GM18505 (cell line): ENCODE data around the gene GNRHR.
"Not testable (repeated sequence)": the region's sequence is repeated elsewhere in the genome, so short reads cannot be mapped to it uniquely, and the experiment has no call there.

Experiments used
- ATAC-seq: cut with Tn5 transposase; IDR thresholded peaks from one replicate; pipeline ENCODE4 v1.9.1; 2021; ENCODE audit not compliant: unreplicated experiment
- POLR2A ChIP-seq: IDR thresholded peaks from 4 replicates; pipeline ENCODE4 v1.6.1; 2011; ENCODE audit warnings: borderline replicate concordance; ENCODE audit not compliant: insufficient read depth, insufficient read length; ENCODE audit errors: extremely low read depth

Gene GNRHR

GRCh38 chr4:67746797-67747495, 7.2 kb downstream of the GNRHR start:
- no peak for TF ChIP-seq POLR2A
- no peak for ATAC-seq

- no peak for TF ChIP-seq POLR2A
These were observed 9.5 kb downstream of the GNRHR start for GRCh38 chr4:67744561-67745283.

DNA sequence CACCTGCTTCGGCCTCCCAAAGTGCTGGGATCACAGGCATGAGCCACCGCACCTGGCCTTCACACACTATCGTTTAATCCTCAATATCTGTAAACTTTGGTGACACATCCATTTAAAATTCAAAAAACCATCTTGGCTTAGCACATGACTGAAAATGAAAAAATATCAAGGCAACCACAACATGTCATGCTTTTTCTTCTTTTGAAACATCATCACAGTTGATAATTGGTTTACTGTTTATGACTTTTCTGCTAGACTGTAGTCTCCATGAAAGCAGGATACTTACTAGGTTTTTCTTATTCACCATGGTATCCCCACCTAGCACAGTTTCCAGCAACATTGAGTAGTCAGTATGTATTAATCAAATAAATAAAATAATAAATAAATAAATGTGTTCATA, 11.0 kb downstream of the GNRHR start:
- no peak for TF ChIP-seq POLR2A
- no peak for ATAC-seq

More at GRCh38 chr4:67744561-67745283, 9.5 kb downstream of the GNRHR start:
- ATAC-seq: no peak

GRCh38 chr4:67736262-67736661, 17.9 kb downstream of the GNRHR start:
- no peak for ATAC-seq
- TF ChIP-seq POLR2A: no peak

GRCh38 chr4:67735325-67735724, 18.9 kb downstream of the GNRHR start:
- TF ChIP-seq POLR2A: no peak
- no peak for ATAC-seq

DNA sequence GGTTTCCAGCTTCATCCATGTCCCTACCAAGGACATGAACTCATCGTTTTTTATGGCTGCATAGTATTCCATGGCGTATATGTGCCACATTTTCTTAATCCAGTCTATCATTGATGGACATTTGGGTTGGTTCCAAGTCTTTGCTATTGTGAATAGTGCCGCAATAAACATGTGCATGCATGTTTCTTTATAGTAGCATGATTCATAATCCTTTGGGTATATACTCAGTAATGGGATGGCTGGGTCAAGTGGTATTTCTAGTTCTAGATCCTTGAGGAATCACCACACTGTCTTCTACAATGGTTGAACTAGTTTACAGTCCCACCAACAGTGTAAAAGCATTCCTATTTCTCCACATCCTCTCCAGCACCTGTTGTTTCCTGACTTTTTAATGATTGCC, 23.7 kb downstream of the GNRHR start:
- ATAC-seq: not testable (repeated sequence)

DNA sequence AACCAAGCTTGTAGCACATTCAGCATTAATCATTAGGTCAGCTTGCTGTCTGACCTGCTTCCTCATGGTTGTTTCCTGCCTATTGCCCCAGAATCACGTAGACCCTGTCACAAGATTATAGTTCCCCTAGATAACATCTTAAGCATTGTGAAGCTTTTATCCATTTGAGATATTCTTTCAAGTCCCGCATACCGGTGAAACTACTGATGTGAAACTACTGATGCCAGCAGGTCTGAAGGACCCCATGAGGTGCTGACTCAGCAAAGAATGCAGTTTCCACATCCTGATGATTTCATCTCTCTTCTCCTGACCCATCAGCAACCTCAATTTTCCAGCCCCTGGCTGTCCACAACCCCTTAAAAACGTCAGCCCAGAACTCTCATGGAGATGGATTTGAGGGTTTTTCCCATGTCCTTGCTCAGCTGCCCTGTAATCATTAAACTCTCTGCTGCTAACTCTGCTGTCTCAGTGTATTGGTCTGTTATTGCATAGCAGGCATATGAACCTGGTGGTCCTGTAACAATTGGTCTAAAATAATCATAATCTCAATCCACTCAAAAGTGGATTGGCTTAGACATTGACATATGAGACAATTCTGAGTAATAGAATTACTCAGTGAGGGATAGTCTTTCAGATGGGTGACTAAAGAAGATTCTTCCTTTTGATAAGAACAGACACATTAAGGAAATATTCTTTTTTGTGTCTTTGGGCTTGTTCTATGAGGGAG, 26.9 kb downstream of the GNRHR start:
- no peak for ATAC-seq
- no peak for TF ChIP-seq POLR2A

- no peak for ATAC-seq
- TF ChIP-seq POLR2A: no peak
These were observed 28.2 kb downstream of the GNRHR start for GRCh38 chr4:67725981-67726380.

DNA sequence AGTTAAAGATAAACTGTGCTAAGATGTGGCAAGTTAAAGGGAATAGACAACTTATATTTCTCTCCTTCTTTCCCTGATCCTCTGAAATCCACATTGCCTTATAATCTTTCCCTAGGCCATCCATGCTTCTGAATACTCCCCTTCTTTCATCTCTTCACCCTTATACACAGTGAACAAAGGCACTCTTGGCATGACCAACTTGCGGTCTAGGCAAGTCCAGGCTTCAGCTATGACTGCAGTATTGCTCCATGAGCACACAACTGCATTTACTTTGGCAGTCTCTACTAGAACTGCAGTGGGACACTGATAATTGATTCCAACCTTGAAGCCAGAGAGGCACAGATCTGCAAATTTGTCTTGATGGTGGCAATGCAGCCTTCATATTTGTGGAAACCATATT, 29.1 kb downstream of the GNRHR start:
- ATAC-seq: no peak
- no peak for TF ChIP-seq POLR2A

- no peak for TF ChIP-seq POLR2A
- no peak for ATAC-seq
These were observed 30.2 kb downstream of the GNRHR start for GRCh38 chr4:67723949-67724348.

GRCh38 chr4:67723341-67723740, 30.8 kb downstream of the GNRHR start:
- no peak for TF ChIP-seq POLR2A

GRCh38 chr4:67721770-67722597, 32.2 kb downstream of the GNRHR start:
- no peak for ATAC-seq
- no peak for TF ChIP-seq POLR2A

More at GRCh38 chr4:67723341-67723740, 30.8 kb downstream of the GNRHR start:
- ATAC-seq: no peak

GRCh38 chr4:67721315-67721769, 32.8 kb downstream of the GNRHR start:
- no peak for TF ChIP-seq POLR2A
- no peak for ATAC-seq
